Naive thymus-derived CD8-positive, alpha-beta T cell (primary cell): ENCODE data around the gene EBF3. TPM values are rescaled to one million over a fixed set of nuclear protein-coding genes. Genes with fewer than 3 reads are reported as not detected.

Experiments
- ATAC-seq, 2 donors: fragments of 150-1000 bp; cut with Tn5 transposase in 1 of 2; sonication (Bioruptor Pico), chemical (Tn5 transposase) in 1 of 2; 1 replicate in 1 of 2; 2 replicates in 1 of 2; pipeline ENCODE4 v1.10.0; 2021; ENCODE audit warnings: mild to moderate bottlenecking in 2 of 2, moderate library complexity in 2 of 2
- POLR2A ChIA-PET: fragments of 350-600 bp; sonication (Branson Sonifier 250); formaldehyde crosslinking; loops from one replicate; lab custom pipeline; 2021; ENCODE audit warnings: antibody characterized with exemption; lab: Charles Lee
- DNase-seq, 10 donors: peaks; one replicate each; pipeline versions ENCODE4 v3.0.0 to v3.0.0-alpha.2; 2020 to 2022
- H3K27ac Mint-ChIP-seq, 10 donors: one replicate each; pipeline ENCODE4 v1.8.0; 2020 to 2022; ENCODE audit warnings: mild to moderate bottlenecking in 10 of 10, mixed read lengths in 10 of 10, moderate library complexity in 4 of 10, inconsistent platforms in 1 of 10
- H3K27me3 Mint-ChIP-seq, 5 donors: one replicate each; pipeline ENCODE4 v1.8.0; 2021 to 2022; ENCODE audit warnings: mixed read lengths in 5 of 5
- H3K36me3 Mint-ChIP-seq, 3 donors: one replicate each; pipeline ENCODE4 v1.8.0; 2020 to 2022; ENCODE audit warnings: mixed read lengths in 3 of 3, mild to moderate bottlenecking in 2 of 3, inconsistent platforms in 1 of 3
- H3K4me1 Mint-ChIP-seq, 4 donors: one replicate each; pipeline ENCODE4 v1.8.0; 2021 to 2022; ENCODE audit warnings: mixed read lengths in 4 of 4
- H3K4me3 Mint-ChIP-seq, 10 donors: one replicate each; pipeline ENCODE4 v1.8.0; 2020 to 2022; ENCODE audit warnings: mild to moderate bottlenecking in 10 of 10, mixed read lengths in 10 of 10, moderate library complexity in 6 of 10, inconsistent platforms in 1 of 10
- H3K9me3 Mint-ChIP-seq, 9 donors: one replicate each; pipeline ENCODE4 v1.8.0; 2020 to 2022; ENCODE audit warnings: mixed read lengths in 9 of 9, mild to moderate bottlenecking in 3 of 9, inconsistent platforms in 1 of 9, moderate library complexity in 1 of 9
- polyA plus RNA-seq, 3 donors: library from polyadenylated mRNA; unstranded; fragments of 300-500 nt; fragmentation: Illumina TruSeq; gene quantifications; one replicate each; pipeline ENCODE4 v1.2.3, GENCODE V29; 2021
- total RNA-seq, 8 experiments: library from RNA in 2 of 8; stranded (reverse) in 2 of 8; gene quantifications; one replicate each; pipeline ENCODE4 v1.2.3 and lab custom pipeline; 2021 to 2026

The EBF3 gene
- total and polyA plus RNA-seq, 5 experiments from 2014 or later: not detected

GRCh38 chr10:129945064-129945463, 19.0 kb downstream of the EBF3 start:
- Mint-ChIP-seq H3K9me3 (no peaks in the 10 kb centered on the region), H3K4me3 (no peak overlapping the region), H3K36me3 (no peaks in the 10 kb centered on the region), H3K27me3 (peaks cover 0 to 39% (median 19%) of the 10 kb centered on the region in 5 donors), H3K27ac (no peak overlapping the region), H3K4me1 (no peaks in the 10 kb centered on the region)
- ATAC-seq: no peak
- POLR2A ChIA-PET: no interaction called here
- DNase-seq: no peak

GRCh38 chr10:129944456-129944855, 19.6 kb downstream of the EBF3 start:
- H3K9me3 Mint-ChIP-seq: no peaks in the 10 kb centered on the region
- H3K27ac Mint-ChIP-seq: no peak overlapping the region
- no peaks in the 10 kb centered on the region for H3K36me3 Mint-ChIP-seq
- POLR2A ChIA-PET: no interaction called here
- H3K4me3 Mint-ChIP-seq: no peak overlapping the region
- peaks cover 0 to 44% (median 19%) of the 10 kb centered on the region in 5 donors for H3K27me3 Mint-ChIP-seq
- no peak for ATAC-seq
- no peaks in the 10 kb centered on the region for H3K4me1 Mint-ChIP-seq
- no peak for DNase-seq

- DNase-seq: no peak
- ATAC-seq: no peak
- Mint-ChIP-seq H3K9me3 (no peaks in the 10 kb centered on the region), H3K36me3 (no peaks in the 10 kb centered on the region), H3K27me3 (peaks cover 2 to 38% (median 20%) of the 10 kb centered on the region in 5 donors), H3K4me1 (no peaks in the 10 kb centered on the region), H3K27ac (no peak overlapping the region), H3K4me3 (no peak overlapping the region)
- POLR2A ChIA-PET: no interaction called here
Observed at GRCh38 chr10:129942936-129943715, 20.9 kb downstream of the EBF3 start.

DNA sequence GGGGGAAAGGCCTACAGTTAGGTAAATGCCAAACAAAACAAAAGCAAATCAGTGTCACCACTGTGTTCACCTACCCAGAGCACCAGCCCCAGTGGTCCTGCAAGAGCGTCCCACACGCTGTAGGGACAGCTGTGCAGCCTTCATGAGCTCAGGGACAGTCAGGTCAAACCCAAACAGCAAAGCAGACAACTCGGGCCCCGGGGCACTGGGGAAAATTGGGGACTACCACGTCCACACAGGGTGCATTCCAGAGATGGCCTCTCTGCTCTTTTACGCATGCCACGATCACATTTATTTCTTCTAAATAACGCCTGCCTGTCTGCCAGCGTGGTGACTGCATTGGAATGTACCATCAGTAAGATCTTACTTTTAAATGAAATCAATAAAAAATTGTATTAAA, 21.7 kb downstream of the EBF3 start:
- ATAC-seq: no peak
- Mint-ChIP-seq H3K9me3 (no peaks in the 10 kb centered on the region), H3K4me3 (no peak overlapping the region), H3K27me3 (peaks cover 2 to 38% (median 22%) of the 10 kb centered on the region in 5 donors), H3K27ac (no peak overlapping the region), H3K36me3 (no peaks in the 10 kb centered on the region), H3K4me1 (no peaks in the 10 kb centered on the region)
- DNase-seq: no peak
- POLR2A ChIA-PET: no interaction called here

GRCh38 chr10:129942019-129942277, 22.1 kb downstream of the EBF3 start:
- no peaks in the 10 kb centered on the region for H3K36me3 Mint-ChIP-seq
- H3K4me3 Mint-ChIP-seq: no peak overlapping the region
- POLR2A ChIA-PET: no interaction called here
- no peaks in the 10 kb centered on the region for H3K4me1 Mint-ChIP-seq
- no peaks in the 10 kb centered on the region for H3K9me3 Mint-ChIP-seq
- DNase-seq: no peak
- no peak overlapping the region for H3K27ac Mint-ChIP-seq
- H3K27me3 Mint-ChIP-seq: peaks cover 2 to 38% (median 22%) of the 10 kb centered on the region in 5 donors
- ATAC-seq: no peak

DNA sequence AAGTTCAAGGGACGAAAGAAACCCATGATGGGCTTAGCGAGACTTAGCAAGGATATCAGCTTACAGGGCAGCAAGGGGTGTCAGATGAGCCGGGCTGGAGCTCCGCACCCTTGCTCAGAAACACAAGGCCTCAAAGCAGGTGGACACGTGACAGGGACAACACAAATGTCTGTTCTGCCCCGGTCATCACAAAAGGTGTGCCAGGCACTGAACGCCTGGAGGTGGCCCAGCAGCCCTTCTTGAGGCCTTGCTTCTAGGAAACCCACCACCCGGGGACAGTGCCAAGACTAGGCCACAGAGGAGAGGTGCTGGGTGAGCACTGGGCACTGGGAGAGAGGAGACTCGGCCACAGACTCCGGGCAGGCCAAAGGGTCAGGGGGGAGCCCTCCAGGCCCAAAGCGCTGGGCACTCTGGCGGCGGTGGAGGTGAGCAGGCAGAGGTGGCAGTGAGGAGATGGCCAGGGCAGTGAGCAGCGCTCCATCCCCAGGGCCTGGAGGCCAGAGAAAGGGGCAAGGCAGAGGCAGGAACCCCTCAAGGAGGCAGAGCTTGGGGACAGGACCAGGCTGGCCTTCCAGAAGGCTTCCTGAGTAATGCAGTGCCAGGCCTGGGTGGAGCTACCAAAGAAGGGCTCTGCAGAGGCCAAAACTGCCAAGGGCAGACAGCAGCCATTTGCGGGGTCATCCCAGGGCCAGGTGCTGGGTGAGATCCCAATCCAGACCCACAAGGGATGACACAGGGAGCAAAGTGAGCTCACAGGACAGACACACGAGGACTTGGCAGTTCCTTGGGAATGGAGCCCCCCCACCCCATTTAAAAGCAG, 22.7 kb downstream of the EBF3 start:
- Mint-ChIP-seq H3K4me3 (no peak overlapping the region), H3K36me3 (no peaks in the 10 kb centered on the region)
- no peak for DNase-seq

GRCh38 chr10:129940617-129941198, 23.4 kb downstream of the EBF3 start:
- ATAC-seq (no peak), DNase-seq (no peak)
- Mint-ChIP-seq H3K36me3 (no peaks in the 10 kb centered on the region), H3K4me3 (no peak overlapping the region), H3K9me3 (no peaks in the 10 kb centered on the region), H3K4me1 (no peaks in the 10 kb centered on the region), H3K27me3 (peaks cover 2 to 30% (median 20%) of the 10 kb centered on the region in 5 donors), H3K27ac (no peak overlapping the region)
- POLR2A ChIA-PET: no interaction called here

More for the DNA sequence above, 22.7 kb downstream of the EBF3 start:
- no peak overlapping the region for H3K27ac Mint-ChIP-seq
- H3K27me3 Mint-ChIP-seq: peaks cover 2 to 37% (median 20%) of the 10 kb centered on the region in 5 donors
- H3K4me1 Mint-ChIP-seq: no peaks in the 10 kb centered on the region
- POLR2A ChIA-PET: no interaction called here
- no peak for ATAC-seq
- H3K9me3 Mint-ChIP-seq: no peaks in the 10 kb centered on the region

DNA sequence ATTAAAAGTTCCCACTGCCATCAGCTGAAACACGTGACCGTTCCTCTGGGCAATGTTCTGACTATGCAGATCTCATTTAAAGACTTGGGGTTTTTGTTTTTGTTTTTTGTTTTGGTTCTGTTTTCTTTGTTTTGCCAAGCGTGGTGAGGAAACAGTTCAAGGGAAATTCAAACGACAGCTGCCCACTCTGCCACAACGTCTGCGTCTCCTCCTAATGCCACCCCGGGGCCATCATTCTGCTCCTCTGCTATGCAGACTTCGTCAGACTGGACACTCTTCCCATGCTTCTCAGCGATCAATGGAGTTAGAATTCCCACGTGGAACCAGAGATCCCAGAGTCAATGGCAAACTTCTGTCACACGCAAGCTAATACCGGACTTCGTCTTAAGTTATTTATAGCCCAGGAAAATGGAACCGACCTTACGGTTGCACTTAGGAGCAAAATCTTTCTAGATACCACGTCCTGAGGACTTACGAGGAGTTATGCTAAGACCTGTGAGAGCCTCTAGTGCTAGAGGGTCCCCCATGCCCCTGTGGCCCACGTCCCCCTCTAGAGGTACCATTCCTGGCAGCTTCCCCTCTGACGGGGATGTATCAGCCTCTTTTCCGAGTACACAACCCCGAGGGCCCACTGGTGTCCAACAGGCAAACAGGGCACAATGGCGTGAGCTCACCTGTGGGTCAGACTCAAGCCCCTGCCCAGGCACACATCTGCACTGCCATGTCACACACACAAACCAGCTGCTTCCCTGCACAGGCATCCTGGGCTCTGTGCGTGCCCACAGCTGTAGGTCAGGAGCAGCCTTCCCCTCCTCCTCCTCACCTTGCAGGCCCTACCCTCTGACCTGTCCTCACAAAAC, 24.4 kb downstream of the EBF3 start:
- DNase-seq: no peak
- H3K27ac Mint-ChIP-seq: peak overlapping the region in 2 of 10 donors; percentile 4 to 43
- H3K4me3 Mint-ChIP-seq: no peak overlapping the region
- H3K4me1 Mint-ChIP-seq: no peaks in the 10 kb centered on the region
- no peak for ATAC-seq
- no peaks in the 10 kb centered on the region for H3K9me3 Mint-ChIP-seq
- POLR2A ChIA-PET: no interaction called here
- H3K36me3 Mint-ChIP-seq: no peaks in the 10 kb centered on the region
- H3K27me3 Mint-ChIP-seq: peaks cover 2 to 32% (median 17%) of the 10 kb centered on the region in 5 donors

- peaks cover 0 to 2% (median 0%) of the 10 kb centered on the region in 4 donors for H3K4me1 Mint-ChIP-seq
- H3K4me3 Mint-ChIP-seq: no peak overlapping the region
- H3K27ac Mint-ChIP-seq: no peak overlapping the region
- POLR2A ChIA-PET: no interaction called here
- H3K36me3 Mint-ChIP-seq: no peaks in the 10 kb centered on the region
- H3K27me3 Mint-ChIP-seq: peaks cover 2 to 31% (median 17%) of the 10 kb centered on the region in 5 donors
- DNase-seq (no peak), ATAC-seq (no peak)
- H3K9me3 Mint-ChIP-seq: no peaks in the 10 kb centered on the region
Observed at GRCh38 chr10:129938460-129938859, 25.6 kb downstream of the EBF3 start.

DNA sequence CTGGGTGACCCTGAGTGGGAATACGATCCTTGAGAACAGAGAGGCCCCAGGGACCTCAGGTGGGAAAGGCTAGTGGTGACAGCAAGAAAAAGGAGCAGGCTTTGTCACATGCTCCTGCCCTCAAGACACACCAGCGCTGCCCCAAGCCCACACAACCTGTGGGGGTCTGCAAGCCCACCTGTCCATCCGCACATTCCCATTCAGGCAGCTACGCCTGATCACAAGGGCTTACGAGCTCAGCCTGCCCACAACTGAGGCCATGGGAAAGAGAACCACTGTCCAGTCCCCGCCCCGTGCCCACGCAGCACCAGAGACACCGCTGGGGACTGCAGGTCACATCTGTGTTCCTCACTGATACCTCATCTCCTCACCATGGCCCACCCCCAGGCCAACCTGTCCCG, 26.7 kb downstream of the EBF3 start:
- no peak for DNase-seq
- POLR2A ChIA-PET: no interaction called here

GRCh38 chr10:129936923-129937300, 27.2 kb downstream of the EBF3 start:
- no peak overlapping the region for H3K4me3 Mint-ChIP-seq
- peaks cover 2 to 30% (median 17%) of the 10 kb centered on the region in 5 donors for H3K27me3 Mint-ChIP-seq
- H3K9me3 Mint-ChIP-seq: no peaks in the 10 kb centered on the region
- no peak for DNase-seq
- H3K4me1 Mint-ChIP-seq: peaks cover 0 to 2% (median 0%) of the 10 kb centered on the region in 4 donors
- POLR2A ChIA-PET: no interaction called here
- ATAC-seq: no peak
- H3K36me3 Mint-ChIP-seq: no peaks in the 10 kb centered on the region
- H3K27ac Mint-ChIP-seq: no peak overlapping the region

More for the DNA sequence above, 26.7 kb downstream of the EBF3 start:
- Mint-ChIP-seq H3K4me1 (peaks cover 0 to 2% (median 0%) of the 10 kb centered on the region in 4 donors), H3K9me3 (no peaks in the 10 kb centered on the region), H3K27ac (no peak overlapping the region), H3K36me3 (no peaks in the 10 kb centered on the region), H3K4me3 (no peak overlapping the region), H3K27me3 (peaks cover 2 to 33% (median 17%) of the 10 kb centered on the region in 5 donors)
- ATAC-seq: no peak

GRCh38 chr10:129936266-129936922, 27.7 kb downstream of the EBF3 start:
- peaks cover 2 to 29% (median 16%) of the 10 kb centered on the region in 5 donors for H3K27me3 Mint-ChIP-seq
- H3K27ac Mint-ChIP-seq: no peak overlapping the region
- no peaks in the 10 kb centered on the region for H3K9me3 Mint-ChIP-seq
- DNase-seq: no peak
- POLR2A ChIA-PET: no interaction called here
- no peak for ATAC-seq
- H3K4me1 Mint-ChIP-seq: peaks cover 0 to 2% (median 0%) of the 10 kb centered on the region in 4 donors
- no peak overlapping the region for H3K4me3 Mint-ChIP-seq
- H3K36me3 Mint-ChIP-seq: no peaks in the 10 kb centered on the region
